ENCODE data around the gene COG2.
"Not testable (repeated sequence)": the region's sequence is repeated elsewhere in the genome, so short reads cannot be mapped to it uniquely, and the experiment has no call there.

Gene COG2

GRCh38 chr1:230624097-230624713 lies 18.1 kb upstream of the COG2 start:
- DNase-seq (ENCODE audit: low read depth in 1 of 2, low spot score in 1 of 2), result no peak

- no peak for DNase-seq (ENCODE audit: low read depth in 1 of 2, low spot score in 1 of 2)
These were observed 16.0 kb upstream of the COG2 start for GRCh38 chr1:230626232-230626631.

DNA sequence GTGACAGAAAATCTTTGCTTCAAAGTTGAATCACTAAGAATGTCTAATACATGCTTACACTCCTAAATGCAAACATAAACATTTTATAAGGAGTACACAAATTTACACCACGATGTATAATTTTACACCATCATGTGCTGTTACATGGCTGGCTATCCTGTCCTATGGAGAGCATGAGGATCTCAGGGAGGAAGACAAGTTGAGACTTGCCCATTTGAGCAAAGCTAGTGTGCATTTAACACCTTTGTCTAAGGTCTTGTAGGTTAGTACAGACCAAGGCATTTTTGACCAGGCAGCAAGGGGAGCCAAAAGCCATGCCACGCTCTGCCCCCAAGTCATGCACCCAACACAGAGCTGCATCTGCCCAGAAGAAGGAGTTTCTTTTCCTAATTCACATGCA lies 14.5 kb upstream of the COG2 start:
- no peak for DNase-seq (ENCODE audit: low read depth in 1 of 2, low spot score in 1 of 2)

DNA sequence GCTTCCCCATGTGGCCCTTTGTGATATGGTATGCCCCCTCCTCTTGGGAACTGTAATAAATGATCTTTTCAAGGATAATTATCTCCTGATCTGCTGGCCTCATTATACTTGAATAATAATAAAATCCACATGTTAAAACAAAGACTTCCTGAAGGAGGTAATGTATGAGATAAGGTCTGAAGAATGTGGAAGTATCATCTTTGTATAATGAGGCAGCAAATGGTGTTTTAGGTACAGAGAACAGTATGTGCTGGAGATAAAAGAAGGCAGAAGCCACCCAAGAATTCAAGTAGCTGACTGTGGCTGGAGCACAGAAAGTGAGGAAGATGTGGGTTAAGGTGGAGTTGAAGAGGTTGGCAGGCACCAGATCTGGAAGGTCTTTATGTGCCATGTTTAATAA lies 12.8 kb upstream of the COG2 start:
- no peak for DNase-seq (ENCODE audit: low read depth in 1 of 2, low spot score in 1 of 2)

- DNase-seq (ENCODE audit: low read depth in 1 of 2, low spot score in 1 of 2), result no peak
These were observed 10.8 kb upstream of the COG2 start for GRCh38 chr1:230631477-230631876.

GRCh38 chr1:230632273-230632873 lies 9.9 kb upstream of the COG2 start:
- no peak for DNase-seq (ENCODE audit: low read depth in 1 of 2, low spot score in 1 of 2)

DNA sequence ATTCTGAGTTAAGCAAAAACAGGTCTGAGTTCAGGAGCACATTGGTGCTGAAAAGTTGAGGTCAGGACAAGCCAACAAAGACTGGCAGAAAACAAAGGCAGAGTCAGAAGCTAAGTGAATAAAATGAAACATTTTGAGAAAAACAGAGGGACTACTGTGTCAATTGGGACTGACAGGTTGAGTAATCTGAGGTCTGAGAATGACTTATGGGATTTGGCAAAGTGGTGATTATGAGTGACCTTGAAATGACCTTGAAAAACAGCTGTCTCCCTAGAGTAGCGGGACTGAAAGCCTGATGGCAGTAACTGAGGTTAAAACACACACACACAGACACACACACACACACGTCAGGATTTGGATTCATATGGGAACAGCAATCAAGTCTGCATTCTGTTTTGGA lies 8.8 kb upstream of the COG2 start:
- no peak for DNase-seq (ENCODE audit: low read depth in 1 of 2, low spot score in 1 of 2)

- no peak for DNase-seq (ENCODE audit: low read depth in 1 of 2, low spot score in 1 of 2)
These were observed 7.9 kb upstream of the COG2 start for GRCh38 chr1:230634384-230634783.

DNA sequence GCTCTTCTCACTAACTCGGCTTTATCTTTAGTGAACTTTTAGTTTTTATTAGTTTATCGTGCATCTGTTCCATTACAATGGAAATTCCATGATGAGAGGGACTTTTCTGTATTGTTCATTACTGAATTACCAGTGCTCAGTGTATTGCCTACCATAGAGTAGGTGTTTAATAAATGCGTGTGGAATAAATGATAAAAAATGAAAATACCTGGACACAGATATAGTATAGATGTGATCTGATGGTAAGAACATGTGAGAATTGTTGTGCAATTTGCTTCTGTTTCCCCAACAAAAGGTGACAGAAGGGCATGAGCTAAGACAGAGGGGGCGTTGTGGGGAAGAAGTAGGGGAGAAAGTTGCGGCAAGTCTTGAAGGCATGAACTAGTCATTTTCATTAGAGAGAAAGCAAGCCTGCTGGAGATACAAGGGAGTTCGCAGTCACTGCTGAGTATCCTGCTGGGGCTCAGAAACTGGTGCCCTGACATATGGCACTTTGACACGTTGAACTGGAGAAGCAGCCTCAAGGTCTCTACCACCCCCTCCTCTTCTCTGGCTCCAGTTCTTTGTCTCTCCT lies 5.6 kb upstream of the COG2 start:
- DNase-seq (ENCODE audit: low read depth in 1 of 2, low spot score in 1 of 2), result no peak

DNA sequence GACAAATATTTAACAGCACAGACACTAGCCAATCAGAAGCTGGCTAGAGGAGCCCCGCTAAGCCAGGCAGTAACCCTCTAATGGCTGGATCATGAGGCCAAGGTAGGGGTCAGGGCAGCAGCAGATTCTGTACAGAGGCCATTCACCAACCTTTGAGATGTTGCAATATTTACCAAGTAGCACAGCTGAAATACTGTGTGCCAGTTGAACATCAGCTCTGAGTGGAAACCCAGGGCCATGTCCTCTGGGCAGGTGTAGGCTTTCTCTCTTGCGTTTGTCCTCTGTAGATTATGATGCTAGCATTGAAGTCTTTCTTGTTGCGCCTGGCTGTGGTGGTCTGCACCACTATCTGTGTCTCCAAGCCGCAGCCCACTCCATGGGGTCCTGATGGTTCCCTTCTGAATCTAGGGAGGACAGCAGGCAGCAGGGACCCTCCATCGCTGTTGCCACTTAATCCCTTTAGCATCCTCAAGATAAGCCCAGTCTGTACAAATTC lies 2.5 kb upstream of the COG2 start:
- no peak for DNase-seq (ENCODE audit: low read depth in 1 of 2, low spot score in 1 of 2)

GRCh38 chr1:230641346-230641745 lies 935 bp upstream of the COG2 start:
- no peak for DNase-seq (ENCODE audit: low read depth in 1 of 2, low spot score in 1 of 2)

DNA sequence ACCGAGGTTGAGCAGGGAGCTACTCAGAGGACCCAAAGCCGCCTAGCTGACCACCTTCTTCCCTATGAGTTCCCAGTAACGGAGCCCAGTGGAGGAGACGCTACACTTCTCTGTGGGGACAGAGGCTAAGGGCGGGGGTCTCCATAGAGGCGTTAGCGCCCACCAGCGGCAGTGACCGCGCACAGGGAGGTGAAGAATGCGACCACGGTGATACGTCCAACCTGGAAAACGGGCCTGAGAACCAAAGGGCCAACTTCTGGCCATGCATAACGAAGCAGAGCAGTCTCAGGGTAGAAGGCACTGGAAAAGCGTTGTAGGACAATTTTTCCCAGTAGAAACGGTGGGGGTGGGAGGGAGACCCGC lies 400 bp upstream of the COG2 start:
- DNase-seq (ENCODE audit: low read depth in 1 of 2, low spot score in 1 of 2), result no peak

GRCh38 chr1:230643908-230644307 lies 1.6 kb downstream of the COG2 start:
- no peak for DNase-seq (ENCODE audit: low read depth in 1 of 2, low spot score in 1 of 2)

- DNase-seq (ENCODE audit: low read depth in 1 of 2, low spot score in 1 of 2), result no peak
These were observed 4.5 kb downstream of the COG2 start for GRCh38 chr1:230646710-230647302.

DNA sequence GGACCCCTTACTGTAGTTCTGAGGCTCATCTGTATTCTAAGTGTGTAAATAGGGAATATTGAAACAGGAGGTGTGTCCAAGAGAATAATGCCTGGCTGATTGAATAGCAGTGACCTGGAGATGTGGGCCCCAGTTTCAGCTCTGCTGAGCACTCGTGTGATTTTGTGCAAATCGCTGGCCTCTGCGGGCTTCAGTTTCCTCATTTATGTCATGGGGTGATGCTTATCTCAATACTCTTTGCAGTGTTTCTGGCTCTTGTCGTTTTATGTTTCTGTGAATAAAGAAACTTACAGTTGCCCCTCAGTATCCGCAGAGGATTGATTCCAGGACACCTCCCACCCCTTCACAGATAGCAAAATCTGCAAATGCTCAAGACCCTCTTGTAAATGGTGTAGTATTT lies 5.0 kb downstream of the COG2 start:
- DNase-seq (ENCODE audit: low read depth in 1 of 2, low spot score in 1 of 2), result no peak

DNA sequence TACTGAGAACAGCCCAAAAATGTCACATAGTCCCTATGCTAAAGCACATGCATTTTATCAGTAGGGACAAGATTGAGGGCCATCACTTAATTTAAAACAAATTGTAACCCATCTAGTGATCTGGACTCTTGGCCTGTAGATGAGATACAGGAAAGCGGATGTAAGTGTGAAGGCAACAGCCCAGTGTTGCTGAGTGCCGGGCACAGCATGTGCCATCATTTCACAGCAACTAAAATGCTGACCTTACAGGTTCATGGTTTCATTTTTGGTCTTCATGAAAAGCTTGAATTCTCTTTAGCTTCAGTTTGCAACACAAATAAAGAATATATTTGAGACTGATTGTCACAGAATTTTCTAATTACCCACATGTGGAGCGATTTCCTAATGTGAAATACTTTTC lies 5.8 kb downstream of the COG2 start:
- DNase-seq (ENCODE audit: low read depth in 1 of 2, low spot score in 1 of 2), result no peak

DNA sequence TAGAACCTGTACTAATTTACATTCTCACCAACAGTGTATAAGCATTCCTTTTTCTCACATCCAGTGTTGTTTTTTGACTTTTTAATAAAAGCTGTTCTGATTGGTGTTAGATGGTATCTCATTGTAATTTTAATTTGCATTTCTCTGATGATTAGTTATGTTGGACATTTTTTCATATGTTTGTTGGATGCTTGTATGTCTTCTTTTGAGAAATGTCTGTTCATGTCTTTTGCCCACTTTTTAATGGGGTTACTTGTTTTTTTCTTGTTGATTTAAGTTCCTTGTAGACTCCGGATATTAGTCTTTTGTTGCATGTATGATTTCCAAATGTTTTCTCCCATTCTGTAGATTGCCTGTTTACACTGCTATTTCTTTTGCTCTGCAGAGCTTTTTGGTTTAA lies 8.0 kb downstream of the COG2 start:
- DNase-seq (ENCODE audit: low read depth in 1 of 2, low spot score in 1 of 2), result no peak

GRCh38 chr1:230651235-230651634 lies 9.0 kb downstream of the COG2 start:
- no peak for DNase-seq (ENCODE audit: low read depth in 1 of 2, low spot score in 1 of 2)

DNA sequence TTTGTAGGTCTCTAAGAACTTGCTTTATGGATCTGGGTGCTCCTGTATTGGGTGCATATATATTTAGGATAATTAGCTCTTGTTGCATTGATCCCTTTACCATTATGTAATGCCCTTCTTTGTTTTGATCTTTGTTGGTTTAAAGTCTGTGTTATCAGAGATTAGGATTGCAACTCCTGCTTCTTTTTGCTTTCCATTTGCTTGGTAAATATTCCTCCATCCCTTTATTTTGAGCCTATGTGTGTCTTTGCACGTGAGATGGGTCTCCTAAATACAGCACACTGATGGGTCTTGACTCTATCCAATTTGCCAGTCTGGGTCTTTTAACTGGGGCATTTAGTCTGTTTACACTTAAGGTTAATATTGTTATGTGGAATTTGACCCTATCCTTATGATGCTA lies 14.4 kb downstream of the COG2 start:
- DNase-seq (ENCODE audit: low read depth in 1 of 2, low spot score in 1 of 2), result not testable (repeated sequence)

GRCh38 chr1:230658103-230658502 lies 15.8 kb downstream of the COG2 start:
- DNase-seq (ENCODE audit: low read depth in 1 of 2, low spot score in 1 of 2), result not testable (repeated sequence)

GRCh38 chr1:230658691-230659090 lies 16.4 kb downstream of the COG2 start:
- no peak for DNase-seq (ENCODE audit: low read depth in 1 of 2, low spot score in 1 of 2)

GRCh38 chr1:230661976-230662375 lies 19.7 kb downstream of the COG2 start:
- DNase-seq (ENCODE audit: low read depth in 1 of 2, low spot score in 1 of 2), result no peak

GRCh38 chr1:230668227-230668626 lies 25.9 kb downstream of the COG2 start:
- no peak for DNase-seq (ENCODE audit: low read depth in 1 of 2, low spot score in 1 of 2)

All from activated CD4-positive, alpha-beta T cell treated with anti-CD3 and anti-CD28 coated beads, Interleukin-2, amount 50 U/mL, for 24 hours (primary cell).